GM18517 (cell line): ENCODE results near the gene CPNE6.
A peak's percentile ranks its signal among the peaks of the same experiment; 100 is the strongest.
"Not testable (repeated sequence)": the region's sequence is repeated elsewhere in the genome, so short reads cannot be mapped to it uniquely, and the experiment has no call there.

Source experiments
- ATAC-seq: cut with Tn5 transposase; IDR thresholded peaks from one replicate; pipeline ENCODE4 v1.9.1; 2021; ENCODE audit warnings: mild to moderate bottlenecking, moderate library complexity; ENCODE audit not compliant: unreplicated experiment

CPNE6 gene

DNA sequence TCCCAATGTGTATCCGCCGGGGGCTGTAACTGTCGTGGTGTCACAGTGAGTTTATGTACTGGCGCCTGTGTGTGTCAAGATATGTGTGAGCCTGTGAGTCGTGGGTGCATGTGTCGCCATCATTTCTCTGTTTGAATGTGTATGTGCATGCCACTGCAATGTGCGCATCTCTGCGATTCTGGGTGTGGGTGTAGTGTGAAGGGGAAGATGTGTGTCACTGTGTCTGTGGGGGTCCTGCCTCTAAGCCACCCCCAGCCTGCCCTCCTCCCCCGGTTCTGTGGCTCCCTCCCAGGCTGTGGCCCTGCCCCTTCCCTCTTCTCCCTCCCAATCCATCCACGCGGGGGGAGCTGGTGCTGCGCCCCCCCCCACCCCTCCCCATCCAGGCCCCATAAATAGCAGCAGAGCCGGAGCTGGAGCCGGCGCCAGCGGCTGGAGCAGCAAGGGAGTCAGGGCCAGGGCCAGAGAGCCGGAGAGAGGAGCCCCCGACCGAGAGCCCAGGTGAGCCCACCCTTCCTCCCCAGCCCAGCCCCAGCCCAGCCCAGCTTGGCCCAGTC is at the start of gene CPNE6:
TSS of gene CPNE6 (plus strand) at position 419 of the 554 bp plus-strand sequence. CDS start 1,375 bp downstream, outside the sequence.
- ATAC-seq = no peak

DNA sequence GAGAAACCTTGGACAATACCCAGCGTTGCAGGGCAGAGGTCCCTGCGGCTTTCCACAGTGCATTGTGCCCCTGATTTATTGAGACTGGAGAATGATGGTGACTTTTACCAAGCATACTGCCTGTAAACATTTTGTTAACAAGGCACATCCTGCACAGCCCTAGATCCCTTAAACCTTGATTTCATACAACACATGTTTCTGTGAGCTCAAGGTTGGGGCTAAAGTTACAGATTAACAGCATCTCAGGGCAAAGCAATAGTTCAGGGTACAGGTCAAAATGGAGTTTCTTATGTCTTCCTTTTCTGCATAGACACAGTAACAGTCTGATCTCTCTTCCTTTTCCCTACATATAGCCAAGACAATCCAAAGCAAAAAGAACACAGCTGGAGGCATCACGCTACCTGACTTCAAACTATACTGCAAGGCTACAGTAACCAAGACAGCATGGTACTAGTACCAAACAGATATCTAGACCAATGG is 46.4 kb upstream of the CPNE6 start:
- ATAC-seq = not testable (repeated sequence)

DNA sequence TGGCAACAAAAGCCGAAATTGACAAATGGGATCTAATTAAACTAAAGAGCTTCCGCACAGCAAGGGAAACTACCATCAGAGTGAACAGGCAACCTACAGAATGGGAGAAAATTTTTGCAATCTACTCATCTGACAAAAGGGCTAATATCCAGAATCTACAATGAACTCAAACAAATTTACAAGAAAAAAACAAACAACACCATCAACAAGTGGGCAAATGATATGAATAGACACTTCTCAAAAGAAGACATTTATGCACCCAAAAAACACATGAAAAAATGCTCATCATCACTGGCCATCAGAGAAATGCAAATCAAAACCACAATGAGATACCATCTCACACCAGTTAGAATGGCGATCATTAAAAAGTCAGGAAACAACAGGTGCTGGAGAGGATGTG is 41.7 kb upstream of the CPNE6 start:
- not testable (repeated sequence) for ATAC-seq

DNA sequence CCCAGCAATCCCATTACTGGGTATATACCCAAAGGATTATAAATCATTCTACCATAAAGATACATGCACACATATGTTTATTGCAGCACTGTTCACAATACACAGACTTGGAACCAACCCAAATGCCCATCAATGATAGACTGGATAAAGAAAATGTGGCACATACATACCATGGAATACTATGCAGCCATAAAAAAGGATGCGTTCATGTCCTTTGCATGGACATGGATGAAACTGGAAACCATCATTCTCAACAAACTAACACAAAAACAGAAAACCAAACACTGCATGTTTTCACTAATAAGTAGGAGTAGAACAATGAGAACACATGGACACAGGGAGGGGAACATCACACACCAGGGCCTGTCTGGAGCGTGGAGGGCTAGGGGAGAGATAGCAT is 40.0 kb upstream of the CPNE6 start:
- ATAC-seq = not testable (repeated sequence)

DNA sequence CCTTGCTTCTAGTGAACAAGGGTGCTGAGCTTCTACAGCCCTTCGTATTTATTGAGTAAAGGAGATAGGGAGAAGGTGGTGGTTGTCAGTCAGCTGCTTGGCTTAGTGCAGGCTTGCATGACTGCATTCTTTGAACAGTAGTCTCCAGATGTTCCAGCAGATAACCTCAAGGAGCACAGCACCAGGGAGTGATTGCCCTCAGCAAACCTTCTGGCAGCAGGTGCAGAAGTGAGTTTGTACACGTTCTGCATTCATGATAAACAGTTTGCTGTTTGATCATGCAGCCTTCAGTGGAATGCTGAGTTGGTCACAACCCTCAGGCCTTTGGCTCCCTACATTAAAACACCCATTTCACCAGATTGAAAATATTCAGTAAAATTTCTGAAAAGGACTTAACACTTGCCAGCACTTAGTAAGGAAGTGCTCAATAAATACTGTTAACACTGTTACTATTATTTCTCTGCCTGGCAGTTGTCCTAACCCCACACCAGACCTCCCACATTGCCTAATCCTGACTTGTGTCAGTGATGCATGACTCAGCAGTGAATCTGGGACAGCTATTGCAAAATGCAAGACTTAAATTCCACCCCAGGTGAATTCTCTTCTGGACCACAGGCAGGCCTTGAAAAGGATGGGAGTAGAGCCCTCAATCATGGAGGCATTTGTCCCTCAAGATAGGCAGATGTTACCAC is 38.5 kb upstream of the CPNE6 start:
- ATAC-seq = no peak

DNA sequence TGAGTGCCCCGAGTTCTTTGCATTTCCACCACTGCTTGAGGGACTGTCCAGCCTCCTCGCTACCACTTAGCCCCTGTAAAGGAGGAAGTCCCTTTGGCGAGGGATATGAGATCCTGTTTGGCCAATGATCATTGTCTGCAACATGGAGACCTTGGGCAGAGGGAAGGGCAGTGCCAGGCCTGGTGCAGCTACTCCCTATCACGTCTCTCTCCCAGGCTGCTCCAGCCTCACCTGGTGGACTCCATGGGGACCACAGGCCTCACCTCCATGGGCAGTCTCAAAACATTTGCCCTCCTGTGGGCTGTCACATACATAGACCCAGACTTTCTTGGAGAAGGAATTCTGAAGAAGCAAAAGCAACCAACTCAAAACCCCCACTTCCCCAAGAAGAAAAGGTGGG is 35.6 kb upstream of the CPNE6 start:
- not testable (repeated sequence) for ATAC-seq

DNA sequence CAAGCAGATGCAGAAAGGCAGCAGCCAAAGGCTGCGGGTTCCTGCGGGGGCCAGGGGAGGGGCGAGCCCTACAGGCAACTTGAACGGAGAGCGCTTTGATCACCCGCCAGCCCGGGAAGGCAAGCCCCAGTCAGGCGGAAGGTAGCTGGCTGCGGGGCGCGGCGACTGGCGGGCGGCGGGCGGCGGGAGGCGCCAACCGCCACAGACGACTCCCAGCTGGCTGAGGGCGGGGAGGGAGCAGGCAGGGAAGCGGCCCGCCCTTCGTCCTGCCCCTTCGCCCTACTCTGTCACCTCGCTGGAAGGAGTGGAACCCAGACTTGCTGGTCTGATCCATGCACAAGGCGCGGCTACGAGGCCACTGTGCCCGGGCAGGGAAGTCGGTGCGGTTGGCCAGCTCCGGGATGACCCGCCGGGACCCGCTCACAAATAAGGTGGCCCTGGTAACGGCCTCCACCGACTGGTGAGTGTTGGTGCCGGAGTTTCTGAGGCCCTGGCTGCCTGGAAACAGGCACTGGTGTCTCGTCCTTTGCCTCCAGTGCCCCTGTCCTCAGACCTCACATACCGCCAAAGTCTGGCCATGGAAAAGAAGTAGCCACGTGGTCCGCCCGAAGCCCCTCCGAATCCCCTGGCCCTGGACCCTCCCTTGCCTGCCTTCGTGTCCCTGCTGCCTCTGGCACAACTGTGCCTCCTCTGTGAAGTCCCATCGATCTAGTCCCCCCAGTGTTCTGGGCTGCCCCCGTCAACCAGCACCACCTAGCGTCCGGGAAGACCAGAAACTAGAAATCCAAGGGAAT is 35.0 kb upstream of the CPNE6 start:
- ATAC-seq = peak; percentile 59

DNA sequence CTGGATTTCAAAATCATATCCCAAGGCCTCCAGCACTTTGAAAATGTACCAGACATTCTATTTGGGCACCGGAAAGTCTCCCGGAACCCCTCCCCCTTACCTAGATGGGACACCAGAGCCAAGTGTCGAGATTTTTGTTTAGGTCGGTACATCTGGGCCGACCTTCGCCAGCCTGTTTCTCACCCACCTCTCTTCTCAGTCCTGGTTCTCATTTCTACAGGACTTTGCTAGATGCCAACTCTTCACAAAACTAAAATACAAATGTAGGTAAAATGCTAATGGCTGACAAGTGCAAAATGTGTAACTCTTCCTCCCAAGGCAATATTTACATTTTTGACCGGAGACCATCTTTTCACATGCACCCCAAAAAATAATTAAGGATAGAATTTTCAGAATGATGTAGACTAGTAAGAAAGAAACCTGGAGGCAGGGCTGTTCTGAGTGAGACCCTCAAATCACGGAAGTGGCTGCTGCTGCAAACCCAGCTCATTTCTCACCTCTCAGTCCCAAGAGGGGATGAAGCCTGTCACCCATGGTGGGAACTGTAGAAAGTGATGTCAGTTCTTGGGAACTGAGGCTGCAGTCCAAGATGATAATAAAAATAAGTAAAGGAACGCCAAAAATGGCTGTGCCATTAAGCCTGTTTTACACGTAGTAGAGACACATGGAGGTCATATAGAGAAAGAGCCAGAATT is 34.3 kb upstream of the CPNE6 start:
- ATAC-seq = peak; percentile 18

DNA sequence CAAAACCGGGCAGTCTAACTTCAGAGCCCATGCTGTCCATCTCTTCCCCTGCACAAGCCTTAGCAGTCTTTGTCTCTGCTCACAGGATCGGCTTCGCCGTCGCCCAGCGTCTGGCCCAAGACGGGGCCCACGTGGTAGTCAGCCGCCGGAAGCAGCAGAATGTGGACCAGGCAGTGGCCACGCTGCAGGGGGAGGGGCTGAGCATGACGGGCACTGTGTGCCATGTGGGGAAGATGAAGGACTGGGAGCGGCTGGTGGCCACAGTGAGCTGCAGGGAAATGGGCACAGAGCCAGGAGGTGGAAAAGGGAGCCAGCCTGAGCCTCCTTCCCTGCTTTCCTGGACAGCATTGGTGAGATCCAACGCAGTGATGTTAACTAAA is 33.7 kb upstream of the CPNE6 start:
- ATAC-seq = no peak

DNA sequence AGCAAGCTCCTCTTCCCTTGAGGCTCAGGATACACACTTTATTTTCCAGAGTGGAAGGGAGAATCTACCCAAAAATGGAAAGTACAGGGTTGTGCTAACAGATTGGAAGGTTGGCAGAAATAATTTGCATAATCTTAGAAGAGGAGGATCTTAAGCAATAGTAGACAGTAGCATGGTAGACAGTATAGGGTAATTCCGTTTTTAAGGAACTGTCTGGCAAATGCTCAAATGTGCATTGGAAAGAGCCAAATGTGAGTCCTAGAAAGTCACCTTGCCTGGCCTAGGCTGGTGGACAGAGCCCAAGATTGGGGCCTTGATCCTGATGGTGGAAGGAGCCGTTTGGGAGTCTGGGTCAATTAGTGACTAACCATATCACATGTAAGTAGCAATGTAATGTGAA is 32.7 kb upstream of the CPNE6 start:
- no peak for ATAC-seq

DNA sequence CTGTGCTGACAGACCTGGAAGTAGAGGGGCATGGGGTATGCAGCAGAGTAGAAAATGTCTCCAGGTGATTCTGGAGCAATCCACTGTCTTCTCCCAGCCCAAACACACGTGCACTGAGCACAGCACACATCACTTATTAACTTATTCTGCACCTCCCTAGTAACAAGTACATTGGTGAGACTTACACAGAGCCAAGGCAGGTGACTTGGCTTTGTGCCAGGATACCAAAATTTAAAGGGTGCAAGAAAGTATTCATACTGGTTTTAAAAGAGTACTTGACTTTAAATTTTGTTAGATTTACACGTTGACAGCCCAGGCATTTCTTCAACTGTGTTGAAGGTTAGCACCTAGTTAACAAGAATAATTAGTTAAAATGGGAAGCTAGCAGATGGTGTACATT is 30.7 kb upstream of the CPNE6 start:
- no peak for ATAC-seq

DNA sequence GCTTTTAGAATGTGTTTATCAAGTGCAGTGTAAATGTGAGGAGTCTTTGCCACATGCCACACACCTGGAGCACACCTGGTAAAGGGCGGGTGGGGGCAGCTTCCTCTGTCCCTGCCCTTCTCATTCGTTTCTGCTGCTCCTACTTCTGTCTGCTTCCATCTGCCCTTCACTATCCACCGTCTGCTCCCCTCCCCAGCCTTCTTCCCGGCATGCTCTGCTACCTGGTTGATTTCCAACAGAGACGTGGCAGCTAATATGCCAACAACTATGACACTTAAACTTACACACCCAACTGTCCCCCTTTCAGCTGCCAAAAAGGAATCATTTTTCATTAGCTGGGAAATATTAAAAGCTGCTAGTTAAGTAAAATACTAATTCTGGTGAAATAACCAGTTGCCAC is 28.6 kb upstream of the CPNE6 start:
- no peak for ATAC-seq

DNA sequence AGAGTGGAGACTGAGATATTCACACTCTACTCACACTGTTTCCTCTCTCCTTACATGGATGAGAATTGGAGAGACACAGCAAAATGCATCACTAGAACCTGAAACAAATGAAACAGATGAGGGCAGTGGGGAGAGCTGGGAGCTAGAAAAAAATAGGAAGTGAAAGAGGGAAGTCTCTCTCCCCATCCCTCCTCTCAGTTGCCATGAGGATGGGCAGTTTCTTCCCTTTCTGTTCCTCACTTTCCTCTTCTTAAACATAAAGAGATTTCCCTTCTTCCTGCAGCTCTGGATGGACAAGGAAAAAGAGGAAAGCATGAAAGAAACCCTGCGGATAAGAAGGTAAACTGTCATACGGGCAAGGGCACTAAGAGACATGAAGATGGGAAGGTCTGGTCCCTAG is 22.4 kb upstream of the CPNE6 start:
- ATAC-seq = not testable (repeated sequence)

DNA sequence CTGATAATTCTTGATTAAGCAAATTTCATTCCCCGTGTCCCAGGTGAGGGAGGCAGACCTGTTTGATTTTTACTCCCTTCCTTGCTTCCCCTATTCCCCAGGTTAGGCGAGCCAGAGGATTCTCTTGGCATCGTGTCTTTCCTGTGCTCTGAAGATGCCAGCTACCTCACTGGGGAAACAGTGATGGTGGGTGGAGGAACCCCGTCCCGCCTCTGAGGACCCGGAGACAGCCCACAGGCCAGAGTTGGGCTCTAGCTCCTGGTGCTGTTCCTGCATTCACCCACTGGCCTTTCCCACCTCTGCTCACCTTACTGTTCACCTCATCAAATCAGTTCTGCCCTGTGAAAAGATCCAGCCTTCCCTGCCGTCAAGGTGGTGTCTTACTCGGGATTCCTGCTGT is 20.6 kb upstream of the CPNE6 start:
- not testable (repeated sequence) for ATAC-seq

DNA sequence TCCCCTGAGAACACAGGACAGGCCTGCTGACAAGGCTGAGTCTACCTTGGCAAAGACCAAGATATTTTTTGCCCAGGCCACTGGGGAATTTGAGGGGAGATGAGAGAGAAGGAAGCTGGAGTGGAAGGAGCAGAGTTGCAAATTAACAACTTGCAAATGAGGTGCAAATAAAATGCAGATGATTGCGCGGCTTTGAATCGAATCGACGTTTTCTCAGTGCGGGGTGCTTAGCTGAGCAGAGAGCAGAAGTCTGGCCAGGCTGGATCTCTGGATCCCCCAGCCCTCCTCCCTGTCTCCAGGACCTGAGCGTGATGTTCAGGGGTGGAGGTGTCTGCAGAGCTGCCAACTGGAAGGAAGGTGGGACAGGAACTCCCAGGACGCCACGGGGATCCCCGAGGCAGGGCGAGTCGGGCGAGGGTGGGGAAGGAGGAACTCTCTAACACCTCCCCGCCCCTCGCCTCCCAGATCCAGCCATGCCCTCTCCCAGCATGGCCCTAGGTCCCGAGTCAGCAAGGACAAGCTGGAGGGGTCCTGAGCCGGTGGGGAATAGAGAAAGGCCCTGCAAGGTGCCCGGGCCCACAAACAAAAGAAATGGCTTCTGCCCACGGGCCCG is 20.1 kb upstream of the CPNE6 start:
- peak; percentile 16 for ATAC-seq

DNA sequence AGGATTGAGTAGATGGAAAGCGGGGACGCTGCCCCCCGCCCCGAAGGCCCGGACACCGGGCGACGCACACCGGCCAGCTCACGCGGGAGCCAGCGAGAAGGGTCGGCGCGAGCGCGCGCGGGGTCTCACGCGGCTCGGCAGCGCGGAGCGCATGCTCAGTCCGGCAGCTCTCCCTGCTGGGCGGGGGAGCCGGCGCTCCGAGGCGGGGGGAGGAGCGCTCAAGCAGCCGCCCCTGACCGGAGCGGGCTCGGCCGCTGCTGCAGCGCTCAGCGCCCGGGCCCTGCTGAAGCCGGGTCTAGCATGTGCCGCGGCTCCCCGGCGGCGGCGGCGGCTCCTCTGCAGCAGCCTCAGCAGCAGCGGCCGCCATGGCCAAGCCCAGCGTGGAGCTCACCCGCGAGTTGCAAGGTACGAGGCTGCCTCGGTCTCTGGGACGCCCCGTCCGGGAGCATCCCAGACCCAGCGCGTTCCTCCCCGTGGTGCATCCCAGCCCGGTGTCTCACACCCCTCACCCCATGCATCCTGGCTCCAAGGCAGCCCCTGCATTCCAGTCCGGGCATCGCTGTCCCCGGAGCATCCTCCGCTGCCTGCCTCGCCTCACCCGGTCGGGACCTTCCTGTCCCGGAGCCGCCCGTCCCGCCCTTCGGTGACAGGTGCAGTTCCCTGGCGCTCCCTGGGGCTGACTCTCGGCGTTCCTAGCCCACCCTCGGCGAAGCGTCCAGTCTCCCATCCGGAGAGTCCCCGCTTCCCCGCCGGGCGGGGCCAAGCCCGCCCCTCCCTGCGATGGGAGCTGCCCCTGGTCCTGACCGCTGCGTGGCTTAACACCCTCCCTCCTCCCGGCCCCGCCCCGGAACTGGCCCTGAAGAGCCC is 19.3 kb upstream of the CPNE6 start, which contains the start of gene CARMIL3:
TSS of gene CARMIL3 (plus strand) at position 221 of the 867 bp plus-strand sequence. CDS start at position 366, 145 bp downstream.
- peak; percentile 66 for ATAC-seq

DNA sequence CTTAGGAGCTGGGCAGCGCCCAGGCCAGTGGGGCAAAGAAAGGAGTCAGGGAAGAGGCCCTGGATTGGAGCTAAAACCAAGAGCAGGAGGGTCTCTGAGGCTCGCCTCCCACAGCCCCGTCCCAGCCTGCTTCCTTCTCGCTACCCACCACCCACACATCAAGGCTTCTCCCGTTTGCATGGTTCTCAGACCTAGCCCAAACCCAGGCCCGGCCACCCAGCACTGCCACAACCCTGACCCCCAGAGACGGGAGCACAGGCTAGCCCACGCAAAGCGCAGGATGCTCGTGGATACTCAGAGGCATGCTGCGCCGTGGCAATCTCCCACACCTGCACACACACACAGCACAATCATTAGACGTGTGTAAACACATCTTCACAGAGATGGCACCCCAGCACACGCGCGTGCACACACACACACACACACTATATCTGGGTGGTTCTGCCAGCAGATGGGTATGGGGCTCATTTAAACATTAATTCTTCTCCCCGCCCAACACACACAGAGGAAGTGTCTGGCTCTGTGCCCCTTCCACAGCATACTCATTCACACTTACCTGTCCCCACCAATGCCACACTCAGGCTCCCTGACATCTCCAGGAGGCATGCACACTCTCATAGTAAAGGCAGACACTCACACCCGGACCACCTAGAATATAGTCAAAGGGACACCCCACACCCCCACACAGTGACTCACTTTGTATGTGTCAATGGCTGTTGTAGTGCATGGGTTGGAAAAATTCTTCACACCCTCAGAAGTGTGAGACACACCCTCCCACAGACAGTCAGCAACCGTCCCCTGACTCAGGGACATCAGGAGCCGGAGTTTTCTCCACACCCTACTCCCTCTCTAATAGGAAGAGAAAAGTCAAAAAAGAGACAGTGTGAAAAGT is 18.5 kb upstream of the CPNE6 start:
- ATAC-seq = no peak

DNA sequence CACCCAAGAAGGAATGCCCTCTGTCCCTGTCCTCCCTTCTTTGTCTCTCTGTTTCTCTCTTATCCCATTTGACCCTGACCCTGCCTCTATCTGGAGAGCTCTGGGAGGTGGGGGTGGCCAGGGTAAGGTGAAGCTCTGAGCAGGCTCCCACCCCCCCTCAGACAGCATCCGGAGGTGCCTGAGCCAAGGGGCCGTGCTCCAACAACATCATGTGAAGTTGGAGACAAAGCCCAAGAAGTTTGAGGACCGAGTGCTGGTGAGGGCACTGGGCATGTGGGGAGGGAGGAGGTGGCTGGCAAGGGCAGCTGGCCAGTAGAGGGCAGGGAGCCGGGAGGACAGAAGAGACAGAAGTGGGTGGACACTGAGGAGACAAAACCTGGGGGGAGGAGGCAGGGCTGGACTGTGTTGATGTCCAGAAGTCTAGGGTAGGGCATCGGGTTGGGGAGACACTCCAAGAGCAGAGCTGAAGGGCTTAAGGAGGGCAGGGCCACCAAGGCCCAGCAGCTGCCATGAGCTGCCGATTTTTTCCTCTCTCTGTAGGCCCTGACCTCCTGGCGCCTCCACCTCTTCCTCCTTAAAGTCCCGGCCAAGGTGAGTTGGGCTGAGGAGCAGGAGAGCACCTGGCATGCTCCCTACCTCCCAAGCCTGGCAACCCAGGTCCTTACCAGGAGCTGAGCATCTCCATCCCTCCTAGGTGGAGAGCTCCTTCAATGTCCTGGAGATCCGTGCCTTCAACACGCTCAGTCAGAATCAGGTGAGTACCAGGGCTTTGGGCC is 17.6 kb upstream of the CPNE6 start:
- no peak for ATAC-seq
